Retinal pigment epithelial cell (primary cell): Measurements from ENCODE around the gene PLEKHH3.
A peak's percentile ranks its signal among the peaks of the same experiment; 100 is the strongest.

ENCODE experiments used
- DNase-seq: peaks from one replicate; pipeline ENCODE4 v3.0.0-alpha.2; 2010; ENCODE audit warnings: low read depth
- H3K4me3 ChIP-seq: 2 replicates; pipeline ENCODE4 v1.5.1; 2011; ENCODE audit warnings: mild to moderate bottlenecking, low read length, control low read depth, moderate library complexity
- CTCF ChIP-seq: conservative IDR thresholded peaks from 2 replicates; pipeline ENCODE4 v1.5.1; 2011; ENCODE audit warnings: low read depth, low read length, control low read depth, inconsistent platforms

Gene PLEKHH3

DNA sequence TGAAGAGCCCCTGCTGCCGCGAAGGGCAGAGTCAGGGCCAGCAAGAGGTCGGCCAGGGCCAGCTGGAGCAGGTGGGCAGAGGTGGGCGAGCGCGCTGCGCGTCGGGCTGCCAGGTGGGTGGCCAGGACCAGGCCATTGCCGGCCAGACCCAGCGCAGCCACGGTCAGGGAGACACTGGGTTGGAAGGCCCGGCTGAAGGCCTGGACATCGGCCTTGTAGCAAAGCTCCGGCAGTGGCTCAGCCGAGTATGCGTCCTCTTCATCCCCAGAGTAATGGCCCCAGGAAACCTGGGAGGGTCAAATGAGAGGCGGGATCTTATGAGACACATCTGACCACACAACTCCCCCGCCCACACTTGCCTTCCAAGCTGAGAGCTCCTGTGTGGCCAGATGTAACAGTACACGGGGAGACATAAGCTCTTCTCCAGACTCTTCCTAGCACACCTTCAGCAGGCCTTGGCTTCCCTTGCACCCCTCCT, 3.6 kb upstream of the PLEKHH3 start:
- no peak for TF ChIP-seq CTCF
- no peak for DNase-seq
- H3K4me3 ChIP-seq: no peak overlapping the region

GRCh38 chr17:42679492-42680330, 2.9 kb upstream of the PLEKHH3 start:
- peak; percentile 72 for TF ChIP-seq CTCF
- DNase-seq: no peak
- peak overlapping the region; percentile 17 for H3K4me3 ChIP-seq

DNA sequence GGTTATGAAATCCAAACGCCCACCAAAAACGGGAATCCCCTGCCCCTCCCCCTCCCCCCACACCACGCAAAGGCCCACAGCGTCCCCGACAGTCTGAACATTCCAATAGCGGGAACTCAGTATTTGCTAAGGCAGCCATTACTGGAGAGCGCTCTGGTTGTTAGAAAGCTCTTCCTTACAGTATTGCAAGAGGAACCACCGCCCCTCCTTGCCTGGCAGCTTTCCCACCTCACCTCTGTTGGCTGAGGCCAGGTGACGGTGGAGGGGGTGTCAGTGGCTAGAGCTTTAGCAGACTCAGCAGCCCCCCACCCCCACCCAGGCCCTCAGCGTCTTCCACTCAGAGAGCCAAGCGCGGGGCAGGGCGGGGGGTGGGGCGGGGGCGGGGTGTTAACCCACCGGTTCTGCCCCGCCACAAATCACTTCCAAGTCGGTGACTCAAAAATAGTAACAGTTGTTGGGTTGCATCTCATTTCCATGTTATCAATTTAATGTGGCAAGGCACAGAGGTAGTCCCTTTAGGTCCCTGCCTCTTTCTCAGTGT, 2.2 kb upstream of the PLEKHH3 start:
- TF ChIP-seq CTCF: no peak
- DNase-seq: no peak
- H3K4me3 ChIP-seq: peak overlapping the region; percentile 17

- TF ChIP-seq CTCF: no peak
- DNase-seq: no peak
- peak overlapping the region; percentile 56 for H3K4me3 ChIP-seq
Measured at GRCh38 chr17:42677921-42678781, 1.4 kb upstream of the PLEKHH3 start.

DNA sequence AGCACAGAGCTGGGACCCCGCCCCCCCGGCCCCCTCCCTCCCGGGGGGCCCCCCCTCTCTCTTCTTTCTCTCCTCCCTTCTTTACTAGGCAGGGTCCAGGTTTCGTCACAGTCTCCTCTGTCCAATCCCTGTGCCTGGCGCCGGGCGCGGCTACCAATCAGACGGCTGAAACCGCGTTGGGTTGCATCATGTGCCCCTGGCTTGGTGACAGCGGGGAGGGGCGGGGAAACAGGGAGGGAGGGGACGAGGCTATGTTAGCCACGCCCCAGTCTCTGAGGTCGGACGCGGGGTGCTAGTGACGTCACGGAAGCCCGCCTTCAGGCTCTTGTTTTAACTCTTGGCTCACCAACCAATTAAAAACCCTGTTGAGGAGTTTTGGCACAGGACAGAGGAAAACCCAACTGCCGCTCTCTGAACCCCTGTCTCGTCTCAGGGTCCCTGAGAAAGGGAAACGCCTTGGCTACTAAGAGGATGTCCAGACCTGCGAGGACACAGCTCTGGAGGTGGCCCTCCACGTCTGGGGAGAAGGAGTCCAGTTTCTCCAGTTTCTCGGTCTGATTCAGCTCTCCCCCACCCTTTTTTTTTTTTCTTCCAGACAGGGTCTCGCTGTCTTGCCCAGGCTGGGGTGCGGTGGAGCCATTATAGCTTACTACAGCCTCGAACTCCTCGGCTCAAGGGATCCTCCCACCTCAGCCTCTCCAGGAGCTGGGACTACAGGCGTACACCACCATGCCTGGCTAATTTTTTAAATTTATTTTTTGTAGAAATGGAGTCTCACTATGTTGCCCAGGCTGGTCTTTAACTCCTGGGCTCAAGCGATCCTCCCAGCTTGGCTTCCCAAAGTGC, 441 bp upstream of the PLEKHH3 start:
- TF ChIP-seq CTCF: no peak

DNA sequence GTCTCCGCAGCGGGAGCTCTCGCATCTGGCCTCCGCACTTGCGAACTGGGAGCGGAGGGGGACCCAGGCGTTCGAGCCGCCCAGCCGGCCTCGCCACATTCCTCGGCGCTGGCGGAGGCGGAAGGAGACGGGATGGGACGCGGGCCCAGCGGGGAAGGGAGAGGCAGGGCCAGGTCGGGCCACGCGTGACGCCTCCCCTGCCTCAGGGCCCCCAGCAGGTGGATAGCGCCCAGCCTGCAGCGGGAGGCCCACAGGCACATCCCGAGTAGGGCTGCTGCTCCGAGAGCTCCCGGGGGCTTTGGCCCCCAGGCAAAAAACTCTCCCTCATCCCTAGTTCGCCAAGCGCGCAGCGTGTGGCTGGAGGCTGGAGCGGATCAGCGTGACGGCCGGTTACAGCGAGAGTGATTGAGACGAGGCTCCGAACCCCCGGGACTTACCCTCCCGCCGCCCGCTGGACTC, 800 bp downstream of the PLEKHH3 start:
- no peak for TF ChIP-seq CTCF
- DNase-seq: no peak
- H3K4me3 ChIP-seq: peak overlapping the region; percentile 89

More for the DNA sequence above, 441 bp upstream of the PLEKHH3 start:
- peak overlapping the region; percentile 89 for H3K4me3 ChIP-seq
- DNase-seq: peak; percentile 98
